ENCODE measurements around the gene ST8SIA5.

DNA sequence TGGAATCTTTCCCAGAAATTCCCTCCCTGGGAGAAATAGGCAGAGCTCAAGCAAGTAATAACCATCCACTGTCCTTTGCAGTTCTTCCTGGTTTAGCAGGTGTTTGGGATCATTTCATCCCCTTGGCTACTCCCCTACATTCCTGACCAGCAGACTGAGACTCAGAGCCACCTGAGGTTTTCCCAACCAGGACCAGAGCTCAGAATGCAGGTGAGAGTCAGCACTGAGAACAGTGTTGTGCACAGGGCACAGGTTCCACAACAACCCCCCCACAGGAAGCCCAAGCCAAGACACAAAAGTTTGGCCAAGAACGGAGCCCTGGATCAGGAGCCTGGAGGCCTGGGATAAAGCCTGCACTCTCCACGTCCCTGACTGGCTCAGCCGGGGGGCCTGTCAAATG, 78.8 kb downstream of the ST8SIA5 start:
- TF ChIP-seq CTCF (conservative IDR thresholded peaks at IDR 0.05 in 1 of 2, IDR thresholded peaks at IDR 0.05 in 1 of 2; ENCODE audit: low read depth in 1 of 2, low read length in 2 of 2) (no peak), EZH2 (IDR thresholded peaks at IDR 0.05; ENCODE audit: low read length, missing control alignments) (no peak)

All from fibroblast of lung (primary cell).